RWPE2 (cell line): Measurements from ENCODE around the gene DNAH8.

ENCODE experiments used
- ATAC-seq: fragments of 200-7000 bp; cut with Tn5 transposase; 3 replicates; pipeline ENCODE4 v1.9.1; 2021; ENCODE audit warnings: low read depth
- DNase-seq: peaks from one replicate; pipeline ENCODE4 v3.0.0-alpha.2; 2020; ENCODE audit warnings: low spot score
- H3K27ac ChIP-seq: fragments of 450-650 bp; 2 replicates; pipeline ENCODE4 v1.5.1; 2017; ENCODE audit warnings: mild to moderate bottlenecking; ENCODE audit not compliant: poor library complexity, severe bottlenecking
- H3K27me3 ChIP-seq: fragments of 250-450 bp; sonication (Bioruptor Pico); 2 replicates; pipeline ENCODE4 v1.5.1; 2021; ENCODE audit warnings: mild to moderate bottlenecking, moderate library complexity; ENCODE audit not compliant: insufficient read depth, poor library complexity, severe bottlenecking
- H3K36me3 ChIP-seq: fragments of 250-450 bp; sonication (Bioruptor Pico); 2 replicates; pipeline ENCODE4 v1.5.1; 2020; ENCODE audit warnings: low read depth, mild to moderate bottlenecking, moderate library complexity
- H3K4me1 ChIP-seq: fragments of 250-450 bp; sonication (Bioruptor Pico); 2 replicates; pipeline ENCODE4 v1.5.1; 2021; ENCODE audit warnings: mild to moderate bottlenecking, moderate library complexity; ENCODE audit not compliant: insufficient read depth, poor library complexity, severe bottlenecking
- H3K4me3 ChIP-seq: fragments of 250-450 bp; sonication (Bioruptor Pico); 2 replicates; pipeline ENCODE4 v1.5.1; 2021; ENCODE audit warnings: mild to moderate bottlenecking, moderate library complexity; ENCODE audit not compliant: severe bottlenecking
- H3K9me3 ChIP-seq: fragments of 250-450 bp; sonication (Bioruptor Pico); 2 replicates; pipeline ENCODE4 v1.5.1; 2021; ENCODE audit warnings: mild to moderate bottlenecking, moderate library complexity; ENCODE audit not compliant: severe bottlenecking
- TF ChIP-seq, protein P1 (sequence below): fragments of 450-650 bp; IDR thresholded peaks from one replicate; pipeline ENCODE4 v1.5.1; 2017; ENCODE audit warnings: mild to moderate bottlenecking, moderate library complexity; ENCODE audit not compliant: poor library complexity, severe bottlenecking

DNAH8 gene

DNA sequence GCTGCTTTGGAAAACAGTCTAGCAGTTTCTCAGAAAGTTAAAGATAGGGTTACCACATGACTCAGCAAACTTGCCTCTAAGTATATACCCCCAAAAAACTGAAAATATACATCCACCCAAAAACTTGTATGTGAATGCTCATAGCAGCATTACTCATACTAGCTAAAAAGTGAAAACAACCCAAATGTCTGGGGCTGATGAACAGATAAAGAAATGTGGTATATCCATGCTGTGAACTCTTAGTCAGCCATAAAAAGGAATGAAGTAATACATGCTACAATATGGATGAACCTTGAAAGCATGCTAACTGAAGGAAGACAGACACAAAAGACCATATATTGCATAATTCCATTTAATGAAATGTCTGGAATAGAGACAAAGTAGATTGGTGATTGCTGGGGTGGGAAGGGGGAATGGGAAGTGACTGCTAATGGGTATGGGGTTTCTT, 253.6 kb downstream of the DNAH8 start:
- H3K27me3 ChIP-seq = peaks cover 8% of the 10 kb centered on the region
- H3K36me3 ChIP-seq = no peaks in the 10 kb centered on the region
- no peak for ATAC-seq
- H3K4me3 ChIP-seq = no peak overlapping the region
- TF ChIP-seq, protein P1, sequence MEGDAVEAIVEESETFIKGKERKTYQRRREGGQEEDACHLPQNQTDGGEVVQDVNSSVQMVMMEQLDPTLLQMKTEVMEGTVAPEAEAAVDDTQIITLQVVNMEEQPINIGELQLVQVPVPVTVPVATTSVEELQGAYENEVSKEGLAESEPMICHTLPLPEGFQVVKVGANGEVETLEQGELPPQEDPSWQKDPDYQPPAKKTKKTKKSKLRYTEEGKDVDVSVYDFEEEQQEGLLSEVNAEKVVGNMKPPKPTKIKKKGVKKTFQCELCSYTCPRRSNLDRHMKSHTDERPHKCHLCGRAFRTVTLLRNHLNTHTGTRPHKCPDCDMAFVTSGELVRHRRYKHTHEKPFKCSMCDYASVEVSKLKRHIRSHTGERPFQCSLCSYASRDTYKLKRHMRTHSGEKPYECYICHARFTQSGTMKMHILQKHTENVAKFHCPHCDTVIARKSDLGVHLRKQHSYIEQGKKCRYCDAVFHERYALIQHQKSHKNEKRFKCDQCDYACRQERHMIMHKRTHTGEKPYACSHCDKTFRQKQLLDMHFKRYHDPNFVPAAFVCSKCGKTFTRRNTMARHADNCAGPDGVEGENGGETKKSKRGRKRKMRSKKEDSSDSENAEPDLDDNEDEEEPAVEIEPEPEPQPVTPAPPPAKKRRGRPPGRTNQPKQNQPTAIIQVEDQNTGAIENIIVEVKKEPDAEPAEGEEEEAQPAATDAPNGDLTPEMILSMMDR = no peak
- H3K27ac ChIP-seq = no peak overlapping the region
- no peaks in the 10 kb centered on the region for H3K4me1 ChIP-seq
- no peak for DNase-seq
- no peaks in the 10 kb centered on the region for H3K9me3 ChIP-seq

DNA sequence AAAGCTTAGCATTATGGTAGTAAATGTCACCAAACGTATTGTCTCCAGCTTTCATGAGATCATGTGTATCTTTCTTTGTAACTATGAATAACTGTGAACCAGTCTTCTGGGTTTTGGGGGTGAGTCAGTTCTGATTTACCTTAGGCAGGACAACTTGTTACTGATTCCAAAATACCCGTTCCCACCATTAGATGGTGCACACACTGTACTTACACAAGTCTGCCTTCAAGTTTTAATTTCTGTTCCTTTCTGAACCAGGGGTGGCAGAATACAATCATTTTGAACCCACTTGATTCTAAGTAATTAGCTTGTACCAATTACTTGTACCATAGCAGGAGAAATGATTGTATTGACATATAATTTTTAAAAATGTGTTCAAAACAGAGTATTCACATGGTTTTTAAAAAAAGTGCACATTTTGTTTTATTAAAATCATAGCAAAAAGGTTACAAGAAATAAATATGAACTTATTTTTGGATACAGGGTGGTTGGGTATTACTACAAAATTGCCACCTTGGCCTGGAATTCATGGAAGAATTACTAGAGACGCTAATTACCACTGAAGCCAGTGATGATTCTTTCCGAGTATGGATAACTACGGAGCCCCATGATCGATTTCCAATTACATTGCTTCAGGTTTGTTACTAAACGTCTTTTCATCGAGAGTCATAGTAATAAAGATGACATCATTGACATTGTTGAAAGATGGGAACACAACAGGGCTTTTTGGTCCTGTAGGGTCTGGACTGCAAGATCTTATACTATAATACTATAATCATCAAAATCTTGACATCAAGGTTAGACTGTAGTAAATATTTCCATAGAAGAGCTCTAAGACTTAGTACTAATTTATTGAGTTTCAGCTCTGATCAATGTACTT, 258.3 kb downstream of the DNAH8 start:
- DNase-seq (no peak), ATAC-seq (peak; percentile 93)
- TF ChIP-seq, protein P1 = peak; percentile 80
- H3K36me3 ChIP-seq = no peaks in the 10 kb centered on the region
- H3K27me3 ChIP-seq = peaks cover 3% of the 10 kb centered on the region
- H3K9me3 ChIP-seq = no peaks in the 10 kb centered on the region
- H3K4me3 ChIP-seq = no peak overlapping the region
- H3K27ac ChIP-seq = no peak overlapping the region
- no peaks in the 10 kb centered on the region for H3K4me1 ChIP-seq

DNA sequence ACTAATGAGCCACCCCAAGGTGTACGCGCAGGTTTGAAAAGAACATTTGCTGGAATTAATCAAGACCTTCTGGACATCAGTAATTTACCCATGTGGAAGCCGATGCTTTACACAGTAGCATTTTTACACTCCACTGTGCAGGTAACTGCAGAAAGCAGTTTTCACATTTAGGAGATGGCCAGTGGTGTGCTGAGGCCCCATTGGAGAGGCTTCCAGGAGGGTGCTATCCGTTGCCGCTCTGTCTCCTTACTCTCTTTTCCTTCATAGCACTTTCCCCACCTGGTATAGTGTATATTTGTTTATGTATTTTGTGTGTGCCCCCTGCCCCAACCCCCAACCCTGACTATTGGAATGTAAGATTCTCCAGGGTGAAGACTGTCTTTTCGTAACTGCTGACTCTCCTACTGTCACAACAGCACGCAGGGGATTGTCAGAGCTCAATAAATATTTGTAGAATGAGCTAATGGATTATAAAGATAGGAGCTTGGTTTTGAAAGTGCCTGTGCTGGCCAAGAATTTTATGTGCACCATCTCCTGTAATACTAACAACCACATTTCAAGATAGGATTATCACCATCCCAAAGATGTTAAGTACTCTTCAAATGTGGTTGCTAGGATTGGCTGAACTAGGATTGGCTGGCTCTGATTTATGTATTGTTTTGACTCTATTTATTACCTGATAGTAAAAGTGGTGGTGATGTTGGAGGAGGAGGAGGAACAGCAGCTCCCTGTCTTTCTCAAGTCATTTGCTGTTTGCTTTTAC, 259.5 kb downstream of the DNAH8 start:
- ATAC-seq = no peak
- Histone ChIP-seq H3K27me3 (peaks cover 12% of the 10 kb centered on the region), H3K4me3 (no peak overlapping the region), H3K36me3 (no peaks in the 10 kb centered on the region), H3K4me1 (no peaks in the 10 kb centered on the region), H3K27ac (no peak overlapping the region), H3K9me3 (no peaks in the 10 kb centered on the region)
- no peak for DNase-seq
- TF ChIP-seq, protein P1 = no peak

DNA sequence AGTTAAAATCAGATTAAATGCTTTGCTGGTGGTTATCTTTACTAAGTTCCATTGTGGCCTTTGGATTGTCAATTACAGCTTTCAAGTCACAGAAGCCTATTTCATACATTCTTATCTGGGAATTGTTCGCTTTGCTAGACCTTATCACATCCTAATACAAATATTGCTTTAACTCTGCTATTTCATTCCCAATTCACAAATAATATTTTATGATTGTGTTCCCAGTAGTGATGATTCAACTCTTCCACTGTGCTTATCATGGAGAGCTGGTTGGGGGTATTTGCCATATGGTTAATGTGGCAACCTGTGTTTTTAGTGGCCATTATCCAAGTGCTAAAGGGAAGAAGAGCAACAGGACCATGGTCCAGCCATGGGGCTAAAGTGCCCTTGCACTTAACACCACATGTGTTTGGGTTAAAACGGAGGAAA, 260.5 kb downstream of the DNAH8 start:
- Histone ChIP-seq H3K4me1 (no peaks in the 10 kb centered on the region), H3K36me3 (no peaks in the 10 kb centered on the region), H3K9me3 (no peaks in the 10 kb centered on the region), H3K4me3 (no peak overlapping the region), H3K27ac (no peak overlapping the region), H3K27me3 (peaks cover 16% of the 10 kb centered on the region)
- DNase-seq (no peak), ATAC-seq (no peak)
- TF ChIP-seq, protein P1 = no peak

DNA sequence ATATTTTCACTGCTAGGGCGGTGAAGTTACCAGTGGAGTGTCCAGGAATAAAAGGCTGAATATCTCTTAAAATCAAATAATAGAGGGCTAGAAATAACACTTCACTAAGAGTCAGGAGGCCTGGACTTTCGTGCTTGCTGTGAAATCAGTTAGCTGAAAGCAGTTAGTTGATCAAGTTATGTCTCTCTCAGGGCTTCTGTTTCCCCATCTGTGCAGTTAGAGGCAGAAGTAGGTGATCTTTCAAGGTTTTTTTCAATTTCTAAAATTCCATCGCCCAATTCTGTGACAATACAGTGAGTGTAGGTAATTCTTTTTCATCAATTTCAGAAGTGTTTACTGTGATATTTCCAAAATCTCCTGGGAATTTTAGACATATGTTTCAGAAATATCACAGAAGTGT, 260.9 kb downstream of the DNAH8 start:
- peaks cover 16% of the 10 kb centered on the region for H3K27me3 ChIP-seq

More for the DNA sequence above, 260.9 kb downstream of the DNAH8 start:
- DNase-seq (no peak), ATAC-seq (no peak)
- Histone ChIP-seq H3K4me1 (no peaks in the 10 kb centered on the region), H3K36me3 (no peaks in the 10 kb centered on the region), H3K27ac (no peak overlapping the region), H3K4me3 (no peak overlapping the region), H3K9me3 (no peaks in the 10 kb centered on the region)
- TF ChIP-seq, protein P1 = no peak
